HEK293 (cell line): Measurements from ENCODE around the gene DCST1.

ENCODE experiments used
- CTCF ChIA-PET: fragments of 350-600 bp; formaldehyde crosslinking; extraction: SDS; loops from one replicate; lab custom pipeline; 2021; ENCODE audit warnings: antibody characterized with exemption; lab: Yijun Ruan, JAX
- POLR2A ChIA-PET: fragments of 300-600 bp; formaldehyde crosslinking; extraction: SDS; loops from one replicate; lab custom pipeline; 2020; ENCODE audit warnings: antibody characterized with exemption, inconsistent platforms; lab: Yijun Ruan, JAX
- H3K27ac ChIP-seq: fragments of 200-500 bp; sonication (Bioruptor generic); 2 replicates; pipeline ENCODE4 v1.5.1; 2014; ENCODE audit warnings: low read depth, low read length, control low read depth, inconsistent platforms; ENCODE audit errors: extremely low read depth
- H3K36me3 ChIP-seq, 2 experiments: fragments of 200-500 bp in 1 of 2; sonication (Bioruptor generic) in 1 of 2; 1 replicate in 1 of 2; 2 replicates in 1 of 2; pipeline ENCODE4 v1.5.1; 2014 to 2017; ENCODE audit warnings: inconsistent platforms in 2 of 2, low read length in 2 of 2; ENCODE audit not compliant: control insufficient read depth in 2 of 2, insufficient read depth in 1 of 2
- H3K4me1 ChIP-seq: fragments of 200-500 bp; sonication (Bioruptor generic); 2 replicates; pipeline ENCODE4 v1.5.1; 2014; ENCODE audit warnings: mild to moderate bottlenecking, low read length, inconsistent platforms; ENCODE audit not compliant: control insufficient read depth, insufficient read depth
- H3K4me3 ChIP-seq: 2 replicates; pipeline ENCODE4 v1.5.1; 2011; ENCODE audit warnings: low read depth, mild to moderate bottlenecking, control low read depth, low read length, moderate library complexity
- H3K9me3 ChIP-seq: fragments of 200-500 bp; sonication (Bioruptor generic); 2 replicates; pipeline ENCODE4 v1.5.1; 2014; ENCODE audit warnings: low read depth, low read length, inconsistent platforms; ENCODE audit not compliant: control insufficient read depth, insufficient read depth
- ATF2 ChIP-seq: fragments of 450-650 bp; formaldehyde crosslinking; IDR thresholded peaks from 2 replicates; pipeline ENCODE4 v1.5.1; 2016; ENCODE audit warnings: missing biosample characterization, missing genetic modification characterization, low read depth
- KLF8 ChIP-seq: fragments of 450-650 bp; formaldehyde crosslinking; IDR thresholded peaks from 2 replicates; pipeline ENCODE4 v1.5.1; 2016; ENCODE audit warnings: missing biosample characterization, missing genetic modification characterization
- MYNN ChIP-seq: fragments of 450-650 bp; formaldehyde crosslinking; IDR thresholded peaks from 2 replicates; pipeline ENCODE4 v1.5.1; 2016; ENCODE audit warnings: missing biosample characterization, missing genetic modification characterization, borderline replicate concordance
- SP3 ChIP-seq: fragments of 450-650 bp; formaldehyde crosslinking; IDR thresholded peaks from 2 replicates; pipeline ENCODE4 v1.5.1; 2016; ENCODE audit warnings: missing biosample characterization, missing genetic modification characterization
- ZBTB20 ChIP-seq: fragments of 450-650 bp; formaldehyde crosslinking; IDR thresholded peaks from 2 replicates; pipeline ENCODE4 v1.5.1; 2016; ENCODE audit warnings: missing biosample characterization, missing genetic modification characterization
- ZBTB48 ChIP-seq: fragments of 450-650 bp; formaldehyde crosslinking; IDR thresholded peaks from 2 replicates; pipeline ENCODE4 v1.5.1; 2016; ENCODE audit warnings: missing biosample characterization, missing genetic modification characterization
- ZNF140 ChIP-seq: fragments of 450-650 bp; formaldehyde crosslinking; IDR thresholded peaks from 2 replicates; pipeline ENCODE4 v1.5.1; 2016; ENCODE audit warnings: missing biosample characterization, missing genetic modification characterization
- ZNF292 ChIP-seq: fragments of 450-650 bp; formaldehyde crosslinking; IDR thresholded peaks from 2 replicates; pipeline ENCODE4 v1.5.1; 2016; ENCODE audit warnings: low read depth, missing biosample characterization, missing genetic modification characterization, borderline replicate concordance
- ZNF398 ChIP-seq: fragments of 450-650 bp; formaldehyde crosslinking; IDR thresholded peaks from 2 replicates; pipeline ENCODE4 v1.5.1; 2017; ENCODE audit warnings: missing biosample characterization, missing genetic modification characterization
- ZNF544 ChIP-seq: fragments of 450-650 bp; formaldehyde crosslinking; IDR thresholded peaks from 2 replicates; pipeline ENCODE4 v1.5.0; 2017; ENCODE audit warnings: missing biosample characterization, missing genetic modification characterization
- ZNF548 ChIP-seq: fragments of 450-650 bp; formaldehyde crosslinking; IDR thresholded peaks from 2 replicates; pipeline ENCODE4 v1.5.1; 2016; ENCODE audit warnings: missing biosample characterization, missing genetic modification characterization
- ZNF558 ChIP-seq: fragments of 450-650 bp; formaldehyde crosslinking; IDR thresholded peaks from 2 replicates; pipeline ENCODE4 v1.5.1; 2016; ENCODE audit warnings: missing biosample characterization, missing genetic modification characterization
- ZNF660 ChIP-seq: fragments of 450-650 bp; IDR thresholded peaks from 2 replicates; pipeline ENCODE4 v1.5.1; 2018; ENCODE audit warnings: missing biosample characterization, mild to moderate bottlenecking, missing genetic modification characterization
- ZNF677 ChIP-seq: fragments of 450-650 bp; IDR thresholded peaks from 2 replicates; pipeline ENCODE4 v1.5.0; 2018; ENCODE audit warnings: missing biosample characterization, mild to moderate bottlenecking, missing genetic modification characterization, moderate library complexity
- ZNF837 ChIP-seq: fragments of 450-650 bp; formaldehyde crosslinking; IDR thresholded peaks from 2 replicates; pipeline ENCODE4 v1.5.1; 2016; ENCODE audit warnings: missing biosample characterization, missing genetic modification characterization
- ZNF843 ChIP-seq: fragments of 450-650 bp; formaldehyde crosslinking; IDR thresholded peaks from 2 replicates; pipeline ENCODE4 v1.5.1; 2016; ENCODE audit warnings: missing biosample characterization, missing genetic modification characterization
- ZSCAN16 ChIP-seq: fragments of 450-650 bp; formaldehyde crosslinking; IDR thresholded peaks from 2 replicates; pipeline ENCODE4 v1.5.1; 2016; ENCODE audit warnings: missing biosample characterization, missing genetic modification characterization
- ZSCAN18 ChIP-seq: fragments of 450-650 bp; formaldehyde crosslinking; IDR thresholded peaks from 2 replicates; pipeline ENCODE4 v1.5.1; 2016; ENCODE audit warnings: missing biosample characterization, missing genetic modification characterization
- TF ChIP-seq, protein P1 (sequence below): fragments of 450-650 bp; formaldehyde crosslinking; IDR thresholded peaks from 2 replicates; pipeline ENCODE4 v1.5.1; 2017; ENCODE audit warnings: missing biosample characterization, missing genetic modification characterization
- TF ChIP-seq, protein P2 (sequence below): fragments of 450-650 bp; formaldehyde crosslinking; IDR thresholded peaks from 2 replicates; pipeline ENCODE4 v1.5.1; 2016; ENCODE audit warnings: missing biosample characterization, missing genetic modification characterization
- TF ChIP-seq, protein P3 (sequence below): fragments of 450-650 bp; formaldehyde crosslinking; IDR thresholded peaks from 2 replicates; pipeline ENCODE4 v1.5.1; 2016; ENCODE audit warnings: missing biosample characterization, missing genetic modification characterization

DCST1 gene

DNA sequence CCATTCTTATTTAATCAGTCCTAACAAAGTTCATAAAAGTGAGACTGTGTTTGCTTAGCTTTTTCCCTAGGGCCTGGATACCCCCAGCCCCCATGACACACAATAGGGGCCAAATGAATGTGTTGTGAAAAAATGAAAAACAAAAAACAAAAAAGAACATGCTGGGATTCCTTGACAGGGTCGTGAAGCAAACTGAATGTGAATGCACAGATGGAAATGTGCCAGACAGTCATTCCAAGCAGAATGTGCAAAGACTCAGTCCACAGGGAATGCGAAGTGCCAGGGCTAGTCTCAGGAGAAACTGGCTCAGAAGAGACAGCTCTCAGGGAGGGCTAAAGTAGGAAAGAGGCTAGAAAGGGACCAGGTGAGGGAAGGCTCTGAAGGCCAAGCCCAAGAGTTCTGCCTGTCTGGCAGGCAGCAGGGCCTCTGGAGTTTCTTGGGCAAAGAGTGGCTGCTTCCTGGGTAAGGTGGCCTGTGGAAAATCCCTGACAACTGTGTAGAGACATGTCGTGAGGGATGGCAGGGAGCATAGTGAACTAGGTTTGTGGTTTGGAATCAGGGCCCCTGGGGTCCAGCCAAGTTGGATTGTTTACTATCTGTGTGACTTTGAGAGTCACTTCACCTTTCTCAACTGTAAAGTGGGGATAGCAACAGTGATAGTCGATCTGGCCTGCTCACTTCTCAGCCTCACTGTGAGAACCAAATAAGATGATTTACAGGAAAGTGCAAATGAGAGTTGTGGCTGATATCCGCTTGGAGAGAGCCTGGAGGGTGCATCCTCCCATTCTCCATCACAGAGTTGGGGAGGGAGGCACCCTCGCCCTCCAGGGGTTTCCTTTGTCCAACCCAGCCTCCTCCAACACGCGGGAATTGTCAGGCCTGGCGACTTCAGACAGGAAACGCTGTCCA is 16.3 kb downstream of the DCST1 start (continued):
- TF ChIP-seq SP3 (tag by site-specific recombination) (no peak), ZNF843 (tag by site-specific recombination) (0 out of 2 replicates have a peak, but pooled peaks have one; percentile 58), ZBTB48 (peak; percentile 41; the same call in 1 of the 2 replicates), ZNF677 (tag by site-specific recombination) (peak; percentile 71; the same call in 1 of the 2 replicates), ZNF558 (0 out of 2 replicates have a peak, but pooled peaks have one; percentile 45), MYNN (no peak; the same call in 1 of the 2 replicates)
- TF ChIP-seq, protein P1, sequence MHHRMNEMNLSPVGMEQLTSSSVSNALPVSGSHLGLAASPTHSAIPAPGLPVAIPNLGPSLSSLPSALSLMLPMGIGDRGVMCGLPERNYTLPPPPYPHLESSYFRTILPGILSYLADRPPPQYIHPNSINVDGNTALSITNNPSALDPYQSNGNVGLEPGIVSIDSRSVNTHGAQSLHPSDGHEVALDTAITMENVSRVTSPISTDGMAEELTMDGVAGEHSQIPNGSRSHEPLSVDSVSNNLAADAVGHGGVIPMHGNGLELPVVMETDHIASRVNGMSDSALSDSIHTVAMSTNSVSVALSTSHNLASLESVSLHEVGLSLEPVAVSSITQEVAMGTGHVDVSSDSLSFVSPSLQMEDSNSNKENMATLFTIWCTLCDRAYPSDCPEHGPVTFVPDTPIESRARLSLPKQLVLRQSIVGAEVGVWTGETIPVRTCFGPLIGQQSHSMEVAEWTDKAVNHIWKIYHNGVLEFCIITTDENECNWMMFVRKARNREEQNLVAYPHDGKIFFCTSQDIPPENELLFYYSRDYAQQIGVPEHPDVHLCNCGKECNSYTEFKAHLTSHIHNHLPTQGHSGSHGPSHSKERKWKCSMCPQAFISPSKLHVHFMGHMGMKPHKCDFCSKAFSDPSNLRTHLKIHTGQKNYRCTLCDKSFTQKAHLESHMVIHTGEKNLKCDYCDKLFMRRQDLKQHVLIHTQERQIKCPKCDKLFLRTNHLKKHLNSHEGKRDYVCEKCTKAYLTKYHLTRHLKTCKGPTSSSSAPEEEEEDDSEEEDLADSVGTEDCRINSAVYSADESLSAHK (tag by site-specific recombination) = 0 out of 2 replicates have a peak, but pooled peaks have one; percentile 7

GRCh38 chr1:155050560-155051341 is 17.1 kb downstream of the DCST1 start, which contains the start of gene ADAM15:
ADAM15 (plus strand) TSS chr1:155051316; CDS start chr1:155051387, 71 bp downstream.
- H3K9me3 ChIP-seq = no peaks in the 10 kb centered on the region
- CTCF ChIA-PET = interaction anchor here (0.6 to 3.6 kb wide), 26 partner anchors 9 to 822 kb away, joined by 3 to 32 read pairs (median 4); partner anchors contain the start of genes PBXIP1 and ZBTB7B
- TF ChIP-seq ZNF548 (tag by site-specific recombination) = no peak
- no peak for TF ChIP-seq ZNF140 (tag by site-specific recombination)
- TF ChIP-seq ZNF544 (tag by site-specific recombination) = no peak
- peak; percentile 89; the same call in 1 of the 2 replicates for TF ChIP-seq ZBTB20 (tag by site-specific recombination)
- TF ChIP-seq, protein P2, sequence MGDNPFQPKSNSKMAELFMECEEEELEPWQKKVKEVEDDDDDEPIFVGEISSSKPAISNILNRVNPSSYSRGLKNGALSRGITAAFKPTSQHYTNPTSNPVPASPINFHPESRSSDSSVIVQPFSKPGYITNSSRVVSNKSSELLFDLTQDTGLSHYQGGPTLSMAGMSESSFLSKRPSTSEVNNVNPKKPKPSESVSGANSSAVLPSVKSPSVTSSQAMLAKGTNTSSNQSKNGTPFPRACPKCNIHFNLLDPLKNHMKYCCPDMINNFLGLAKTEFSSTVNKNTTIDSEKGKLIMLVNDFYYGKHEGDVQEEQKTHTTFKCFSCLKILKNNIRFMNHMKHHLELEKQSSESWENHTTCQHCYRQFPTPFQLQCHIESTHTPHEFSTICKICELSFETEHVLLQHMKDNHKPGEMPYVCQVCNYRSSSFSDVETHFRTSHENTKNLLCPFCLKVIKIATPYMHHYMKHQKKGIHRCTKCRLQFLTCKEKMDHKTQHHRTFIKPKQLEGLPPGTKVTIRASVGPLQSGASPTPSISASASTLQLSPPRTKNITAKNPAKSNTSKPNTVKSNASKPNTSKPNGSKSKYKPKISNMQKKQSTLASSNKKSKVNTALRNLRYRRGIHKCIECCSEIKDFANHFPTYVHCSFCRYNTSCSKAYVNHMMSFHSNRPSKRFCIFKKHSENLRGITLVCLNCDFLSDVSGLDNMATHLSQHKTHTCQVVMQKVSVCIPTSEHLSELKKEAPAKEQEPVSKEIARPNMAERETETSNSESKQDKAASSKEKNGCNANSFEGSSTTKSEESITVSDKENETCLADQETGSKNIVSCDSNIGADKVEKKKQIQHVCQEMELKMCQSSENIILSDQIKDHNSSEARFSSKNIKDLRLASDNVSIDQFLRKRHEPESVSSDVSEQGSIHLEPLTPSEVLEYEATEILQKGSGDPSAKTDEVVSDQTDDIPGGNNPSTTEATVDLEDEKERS = 0 out of 2 replicates have a peak, but pooled peaks have one; percentile 50
- TF ChIP-seq ZNF837 = no peak
- TF ChIP-seq ZNF292 (tag by site-specific recombination) = no peak
- TF ChIP-seq, protein P3, sequence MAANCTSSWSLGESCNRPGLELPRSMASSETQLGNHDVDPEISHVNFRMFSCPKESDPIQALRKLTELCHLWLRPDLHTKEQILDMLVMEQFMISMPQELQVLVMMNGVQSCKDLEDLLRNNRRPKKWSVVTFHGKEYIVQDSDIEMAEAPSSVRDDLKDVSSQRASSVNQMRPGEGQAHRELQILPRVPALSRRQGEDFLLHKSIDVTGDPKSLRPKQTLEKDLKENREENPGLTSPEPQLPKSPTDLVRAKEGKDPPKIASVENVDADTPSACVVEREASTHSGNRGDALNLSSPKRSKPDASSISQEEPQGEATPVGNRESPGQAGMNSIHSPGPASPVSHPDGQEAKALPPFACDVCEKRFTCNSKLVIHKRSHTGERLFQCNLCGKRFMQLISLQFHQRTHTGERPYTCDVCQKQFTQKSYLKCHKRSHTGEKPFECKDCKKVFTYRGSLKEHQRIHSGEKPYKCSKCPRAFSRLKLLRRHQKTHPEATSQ (tag by site-specific recombination) = peak; percentile 14; the same call in 1 of the 2 replicates
- TF ChIP-seq ZNF398 (tag by site-specific recombination) = peak; percentile 61; the same call in 1 of the 2 replicates
- no peak for TF ChIP-seq ZSCAN16
- TF ChIP-seq ZNF660 (tag by site-specific recombination) = peak; percentile 87; the same call in 1 of the 2 replicates
- TF ChIP-seq ZSCAN18 (tag by site-specific recombination) = no peak; the same call in 1 of the 2 replicates
- no peak for TF ChIP-seq ATF2 (tag by site-specific recombination)
- peak; percentile 96 for TF ChIP-seq KLF8 (tag by site-specific recombination)

More at GRCh38 chr1:155050560-155051341, 17.1 kb downstream of the DCST1 start, which contains the start of gene ADAM15:
- H3K4me3 ChIP-seq = peak within 1 kb of the TSS; percentile 66
- POLR2A ChIA-PET = interaction anchor here (0.6 to 1.6 kb wide), 19 partner anchors 9 to 390 kb away, joined by 3 to 10 read pairs (median 4); partner anchors contain the start of genes EFNA3, FLAD1, KRTCAP2 and PBXIP1
- peaks cover 0 to 20% of the 10 kb centered on the region in 2 experiments; a peak in 1 of 3 replicates for H3K36me3 ChIP-seq
- H3K27ac ChIP-seq = peak within 1 kb of the TSS; percentile 78; the same call in 1 of the 2 replicates
- peaks cover 9% of the 10 kb centered on the region for H3K4me1 ChIP-seq
